Liver (tissue), 9 donors: ENCODE measurements around the gene GLP2R. TPM values are rescaled to one million over a fixed set of nuclear protein-coding genes. Genes with fewer than 3 reads are reported as not detected.

ENCODE experiments used
- DNase-seq: peaks from one replicate; pipeline ENCODE4 v3.0.0-alpha.2; 2017; ENCODE audit warnings: low spot score
- H3K27ac ChIP-seq, 2 donors: one replicate each; pipeline ENCODE4 v1.7.0; 2013; ENCODE audit warnings: inconsistent platforms in 2 of 2, low read length in 2 of 2, control low read depth in 1 of 2, low read depth in 1 of 2, mild to moderate bottlenecking in 1 of 2
- H3K27me3 ChIP-seq, 4 donors: one replicate each; pipeline versions ENCODE4 v1.6.1 to v1.7.0; 2013; ENCODE audit warnings: low read length in 3 of 4, inconsistent platforms in 1 of 4, mild to moderate bottlenecking in 1 of 4, moderate library complexity in 1 of 4; ENCODE audit not compliant: control insufficient read depth in 4 of 4, insufficient read depth in 4 of 4
- H3K36me3 ChIP-seq, 4 donors: one replicate each; pipeline versions ENCODE4 v1.6.1 to v1.7.0; 2013; ENCODE audit warnings: low read length in 3 of 4, mild to moderate bottlenecking in 3 of 4, low read depth in 1 of 4, moderate library complexity in 1 of 4; ENCODE audit not compliant: control insufficient read depth in 4 of 4, insufficient read depth in 3 of 4
- H3K4me1 ChIP-seq, 4 donors: one replicate each; pipeline versions ENCODE4 v1.6.1 to v1.7.0; 2013; ENCODE audit warnings: low read length in 3 of 4, mild to moderate bottlenecking in 3 of 4, moderate library complexity in 1 of 4; ENCODE audit not compliant: control insufficient read depth in 4 of 4, insufficient read depth in 4 of 4
- H3K4me3 ChIP-seq, 3 donors: one replicate each; pipeline versions ENCODE4 v1.6.1 to v1.7.0; 2013; ENCODE audit warnings: low read length in 3 of 3, control low read depth in 1 of 3, low read depth in 1 of 3, mild to moderate bottlenecking in 1 of 3
- H3K9ac ChIP-seq, 2 donors: one replicate each; pipeline ENCODE4 v1.7.0; 2013; ENCODE audit warnings: low read length in 2 of 2, mild to moderate bottlenecking in 2 of 2, moderate library complexity in 2 of 2, control low read depth in 1 of 2, low read depth in 1 of 2
- H3K9me3 ChIP-seq, 4 donors: one replicate each; pipeline versions ENCODE4 v1.6.1 to v1.7.0; 2013; ENCODE audit warnings: low read length in 3 of 4; ENCODE audit not compliant: control insufficient read depth in 4 of 4
- CTCF ChIP-seq: fragments of 150-350 bp; IDR thresholded peaks from 2 replicates; pipeline ENCODE4 v1.5.1; 2017; ENCODE audit warnings: improper control_type of control experiment, low read depth, low read length; ENCODE audit not compliant: missing input control
- EGR1 ChIP-seq, 2 donors: IDR thresholded peaks; 2 replicates each; pipeline ENCODE4 v1.6.1; 2016 to 2018; ENCODE audit warnings: antibody characterized with exemption in 2 of 2, low read depth in 2 of 2
- FOXA2 ChIP-seq: IDR thresholded peaks from 2 replicates; pipeline ENCODE4 v1.6.1; 2016; ENCODE audit warnings: antibody characterized with exemption
- GABPA ChIP-seq, 2 donors: IDR thresholded peaks in 1 of 2; conservative IDR thresholded peaks in 1 of 2; 2 replicates each; pipeline ENCODE4 v1.6.1; 2016; ENCODE audit warnings: antibody characterized with exemption in 2 of 2, mild to moderate bottlenecking in 1 of 2, moderate library complexity in 1 of 2
- RAD21 ChIP-seq, 2 donors: IDR thresholded peaks; 2 replicates each; pipeline ENCODE4 v1.6.1; 2016; ENCODE audit warnings: antibody characterized with exemption in 2 of 2, mild to moderate bottlenecking in 2 of 2
- REST ChIP-seq: IDR thresholded peaks from 2 replicates; pipeline ENCODE4 v1.6.1; 2016; ENCODE audit warnings: antibody characterized with exemption, mild to moderate bottlenecking
- RXRA ChIP-seq, 2 donors: IDR thresholded peaks; 2 replicates each; pipeline ENCODE4 v1.6.1; 2017 to 2018; ENCODE audit warnings: antibody characterized with exemption in 2 of 2, mild to moderate bottlenecking in 1 of 2
- SP1 ChIP-seq: IDR thresholded peaks from 2 replicates; pipeline ENCODE4 v1.6.1; 2018; ENCODE audit warnings: antibody characterized with exemption, mild to moderate bottlenecking
- TAF1 ChIP-seq: conservative IDR thresholded peaks from 2 replicates; pipeline ENCODE4 v1.6.1; 2016; ENCODE audit warnings: antibody characterized with exemption, mild to moderate bottlenecking
- YY1 ChIP-seq: IDR thresholded peaks from 2 replicates; pipeline ENCODE4 v1.6.1; 2016; ENCODE audit warnings: antibody characterized with exemption, mild to moderate bottlenecking
- WGBS: extraction: QIAGEN DNeasy Blood & Tissue Kit; methylation state at CpG from one replicate; pipeline ENCODE4 v1.1.7; 2013; 5-methylcytosine and 5-hydroxymethylcytosine counted together
- polyA plus RNA-seq, 2 donors: library from polyadenylated mRNA; stranded (reverse) in 1 of 2; unstranded in 1 of 2; fragments of 200-250 nt in 1 of 2; fragments of >200 nt in 1 of 2; fragmentation: Nextera tagmentation in 1 of 2; extraction: Ambion mirVana in 1 of 2; gene quantifications; one replicate each; pipeline versions ENCODE4 v1.2.1 to v1.2.3, GENCODE V29; 2013 to 2015
- total RNA-seq, 2 donors: library from RNA; depleted of rRNA; stranded (reverse); fragments of >200 nt; gene quantifications; one replicate each; pipeline ENCODE4 v1.2.3, GENCODE V29; 2014
- donor health status: healthy.
- donor health status: healthy.
- donor health status: healthy.
- donor health status: healthy.
- donor health status: healthy.

The GLP2R gene
- total and polyA plus RNA-seq, 4 donors, result 0.39 to 1.4 (median 0.58) TPM

GRCh38 chr17:9905078-9905415 is 79.3 kb downstream of the GLP2R start, which contains the start of gene RCVRN:
Gene RCVRN, minus strand, starts transcription at chr17:9905271. Its CDS starts 91 bp downstream, at chr17:9905180.
- DNase-seq, result no peak
- Histone ChIP-seq H3K36me3 (no peaks in the 10 kb centered on the region), H3K27me3 (peaks cover 0 to 5% (median 3%) of the 10 kb centered on the region in 4 donors), H3K9me3 (no peaks in the 10 kb centered on the region), H3K4me3 (no peak within 1 kb of the TSS), H3K9ac (no peak within 1 kb of the TSS), H3K4me1 (no peaks in the 10 kb centered on the region), H3K27ac (no peak within 1 kb of the TSS)
- TF ChIP-seq RAD21 (IDR thresholded peaks at IDR 0.05) (no peak), YY1 (no peak), CTCF (no peak), EGR1 (IDR thresholded peaks at IDR 0.05; ENCODE audit: low read depth in 2 of 2) (no peak), RXRA (IDR thresholded peaks at IDR 0.05) (no peak), FOXA2 (no peak), GABPA (IDR thresholded peaks at IDR 0.05 in 1 of 2, conservative IDR thresholded peaks at IDR 0.05 in 1 of 2) (no peak), REST (no peak), TAF1 (no peak), SP1 (no peak)
- WGBS, result 90% methylated on average over 11 of the region's 11 CpGs

- no peak for TF ChIP-seq SP1
- peak in 1 of 2 donors; percentile 32 for TF ChIP-seq RAD21 (IDR thresholded peaks at IDR 0.05)
- TF ChIP-seq CTCF, result peak; percentile 36
- WGBS, result 16% methylated on average over 4 of the region's 4 CpGs
- H3K27ac ChIP-seq, result no peak overlapping the region
- DNase-seq, result no peak
- H3K4me1 ChIP-seq, result no peaks in the 10 kb centered on the region
- no peak overlapping the region for H3K4me3 ChIP-seq
- peaks cover 0 to 5% (median 3%) of the 10 kb centered on the region in 4 donors for H3K27me3 ChIP-seq
- no peak overlapping the region for H3K9ac ChIP-seq
- no peaks in the 10 kb centered on the region for H3K9me3 ChIP-seq
- no peaks in the 10 kb centered on the region for H3K36me3 ChIP-seq
Measured at GRCh38 chr17:9905902-9906301, 80.2 kb downstream of the GLP2R start.
